Subcutaneous adipose tissue (tissue), 4 donors: Measurements from ENCODE around the gene RDX. TPM values are rescaled to one million over a fixed set of nuclear protein-coding genes. Genes with fewer than 3 reads are reported as not detected.

Source experiments
- total RNA-seq, 4 donors: library from RNA; depleted of rRNA; stranded (reverse); fragments of >200 nt; gene quantifications; one replicate each; pipeline ENCODE4 v1.1.0, GENCODE V29; 2016
- TF ChIP-seq, protein P1 (sequence below): fragments of 450-650 bp; IDR thresholded peaks from one replicate; pipeline ENCODE4 v1.5.1; 2016; ENCODE audit warnings: low read depth, mild to moderate bottlenecking, control low read depth, antibody characterized with exemption, moderate library complexity

Gene RDX
- total RNA-seq, result 100 to 1,000 TPM in 2 of 4 donors, 10 to 100 TPM in 2; 74.9 to 169 (median 106) TPM

DNA sequence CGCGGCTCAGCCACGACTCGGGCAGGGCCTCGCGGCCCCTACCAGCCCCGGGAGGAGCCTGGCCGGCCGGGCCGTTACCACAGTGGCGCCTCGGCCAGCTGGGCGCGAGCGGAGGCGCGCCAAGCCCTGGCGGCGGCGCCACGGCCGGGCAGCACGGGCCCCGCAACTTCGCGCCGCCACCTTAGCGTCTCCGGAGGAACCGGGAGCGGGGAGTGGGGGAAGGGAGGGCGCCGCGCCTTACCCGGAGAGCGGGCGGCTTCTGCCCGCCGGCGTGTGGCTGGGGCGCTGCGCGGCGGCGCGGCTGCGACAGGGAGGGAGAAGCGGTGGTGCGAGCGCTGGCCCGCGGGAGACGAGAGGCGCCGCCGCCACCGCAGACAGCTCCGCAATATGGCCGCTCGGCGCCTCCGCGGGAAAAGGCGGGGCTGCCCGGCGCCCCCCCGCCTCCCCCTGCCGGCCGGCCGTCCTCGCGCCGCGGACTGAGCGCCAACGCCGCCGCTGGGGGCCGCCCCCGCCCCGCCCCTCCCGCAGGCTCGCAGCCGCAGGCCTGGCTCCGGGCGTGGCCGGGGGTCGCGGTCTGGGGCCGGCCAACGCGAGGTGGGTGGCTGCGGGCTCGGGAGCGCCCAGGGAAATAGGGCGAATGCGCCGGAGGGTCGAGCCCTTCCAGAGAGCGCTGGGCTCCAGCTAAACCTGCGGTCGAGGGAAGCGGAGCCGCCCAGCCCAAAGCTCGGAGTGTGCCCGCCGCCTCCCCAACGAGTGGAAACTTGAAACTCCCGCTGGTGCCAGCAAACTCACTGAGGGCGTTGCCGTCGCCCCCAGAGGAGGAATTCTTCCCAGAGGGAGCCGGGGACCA lies at the start of gene RDX:
TSS of gene RDX (minus strand) at position 389 of the 850 bp plus-strand sequence. CDS start 16,922 bp downstream, outside the sequence.
- TF ChIP-seq, protein P1, sequence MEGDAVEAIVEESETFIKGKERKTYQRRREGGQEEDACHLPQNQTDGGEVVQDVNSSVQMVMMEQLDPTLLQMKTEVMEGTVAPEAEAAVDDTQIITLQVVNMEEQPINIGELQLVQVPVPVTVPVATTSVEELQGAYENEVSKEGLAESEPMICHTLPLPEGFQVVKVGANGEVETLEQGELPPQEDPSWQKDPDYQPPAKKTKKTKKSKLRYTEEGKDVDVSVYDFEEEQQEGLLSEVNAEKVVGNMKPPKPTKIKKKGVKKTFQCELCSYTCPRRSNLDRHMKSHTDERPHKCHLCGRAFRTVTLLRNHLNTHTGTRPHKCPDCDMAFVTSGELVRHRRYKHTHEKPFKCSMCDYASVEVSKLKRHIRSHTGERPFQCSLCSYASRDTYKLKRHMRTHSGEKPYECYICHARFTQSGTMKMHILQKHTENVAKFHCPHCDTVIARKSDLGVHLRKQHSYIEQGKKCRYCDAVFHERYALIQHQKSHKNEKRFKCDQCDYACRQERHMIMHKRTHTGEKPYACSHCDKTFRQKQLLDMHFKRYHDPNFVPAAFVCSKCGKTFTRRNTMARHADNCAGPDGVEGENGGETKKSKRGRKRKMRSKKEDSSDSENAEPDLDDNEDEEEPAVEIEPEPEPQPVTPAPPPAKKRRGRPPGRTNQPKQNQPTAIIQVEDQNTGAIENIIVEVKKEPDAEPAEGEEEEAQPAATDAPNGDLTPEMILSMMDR, result no peak

DNA sequence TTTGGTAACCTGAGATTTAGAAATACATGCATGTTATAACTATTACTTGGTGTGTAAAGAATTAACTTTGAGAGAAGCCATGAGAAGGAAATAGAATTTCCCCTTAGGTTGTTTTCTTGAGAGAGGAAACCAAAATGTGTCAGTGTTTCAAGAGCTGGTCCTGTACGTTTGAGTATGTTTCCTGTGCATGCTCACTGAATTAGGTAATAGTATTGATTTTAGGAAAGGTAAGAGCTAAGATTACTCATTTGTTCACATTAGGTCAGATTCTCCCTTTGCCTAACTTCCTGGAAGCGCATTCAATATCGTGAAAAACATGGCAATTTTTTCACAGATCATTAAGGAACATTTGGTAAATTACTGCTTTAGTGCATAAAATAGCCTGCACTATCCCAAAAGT lies 49.3 kb upstream of the RDX start:
- TF ChIP-seq, protein P1, result no peak

DNA sequence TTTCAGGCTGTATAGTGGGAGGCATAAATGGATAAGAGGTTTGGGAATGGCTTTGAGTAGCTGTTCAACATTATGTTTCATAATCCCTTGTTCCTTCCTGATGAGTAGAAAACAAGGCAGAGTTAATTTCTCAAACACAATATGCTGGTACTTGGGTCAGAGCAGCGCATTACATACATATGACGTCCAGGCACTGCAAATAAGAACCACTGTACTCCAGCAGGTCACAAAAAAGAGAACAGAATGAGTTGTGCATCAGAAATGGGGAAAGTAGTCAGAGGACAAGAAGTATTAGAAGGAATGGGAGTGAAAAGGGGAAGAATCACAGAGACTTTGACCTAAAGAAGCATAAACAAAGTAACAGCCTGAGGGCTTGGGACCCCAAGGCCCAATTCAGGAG lies 44.0 kb upstream of the RDX start:
- TF ChIP-seq, protein P1, result no peak

DNA sequence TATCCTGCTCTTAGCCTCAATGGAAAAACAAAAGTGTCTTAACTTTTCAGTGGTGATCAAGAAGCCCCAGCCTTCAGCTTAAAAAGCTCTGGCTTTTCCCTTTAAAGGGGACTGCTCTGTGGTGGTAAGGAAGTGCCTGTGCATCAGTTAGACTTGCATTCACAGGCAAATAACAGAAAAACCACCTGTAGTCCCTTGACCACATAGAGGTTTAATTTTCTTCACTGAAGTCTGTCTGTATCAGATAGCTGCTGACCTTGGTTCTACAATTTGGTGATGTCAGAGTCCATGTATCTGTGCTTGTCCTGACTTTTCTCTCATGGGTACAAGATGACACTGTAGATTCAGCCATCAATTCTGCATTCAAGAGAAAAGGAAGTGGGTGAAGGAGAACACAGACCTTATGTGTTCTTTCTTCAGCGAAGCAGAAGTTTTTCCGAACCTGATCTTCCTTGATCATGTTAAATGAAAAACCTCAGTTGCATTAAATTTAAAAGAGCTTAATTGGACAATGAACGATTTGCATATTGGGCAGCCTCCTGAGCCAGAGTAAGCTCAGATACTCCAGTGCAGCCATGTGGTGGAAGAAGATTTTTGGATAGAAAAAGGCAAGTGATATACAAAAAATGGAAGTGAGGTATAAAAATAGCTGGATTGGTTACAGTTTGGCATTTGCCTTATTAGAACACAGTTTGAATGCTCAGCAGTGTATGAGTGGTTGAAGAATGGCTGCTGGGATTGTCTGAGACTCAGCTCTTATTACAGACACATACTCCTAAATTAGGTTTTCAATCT lies 43.2 kb upstream of the RDX start:
- TF ChIP-seq, protein P1, result no peak

DNA sequence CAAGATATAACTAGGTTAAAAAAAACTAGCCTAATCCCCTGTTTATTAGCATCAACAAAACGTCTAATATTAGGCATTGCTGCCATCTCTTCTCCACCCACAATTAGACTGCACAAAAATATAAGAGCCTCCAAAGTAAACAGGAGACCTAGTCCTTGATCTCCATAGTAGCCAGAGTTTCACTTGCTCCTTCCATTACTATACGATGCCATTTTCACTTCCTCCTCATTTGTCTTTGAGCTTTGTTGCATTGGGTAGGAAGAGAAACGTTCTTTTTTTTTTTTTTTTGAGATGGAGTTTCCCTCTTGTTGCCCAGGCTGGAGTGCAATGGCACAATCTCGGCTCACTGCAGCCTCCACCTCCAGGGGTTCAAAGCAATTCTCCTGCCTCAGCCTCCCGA lies 42.3 kb upstream of the RDX start:
- TF ChIP-seq, protein P1, result no peak

DNA sequence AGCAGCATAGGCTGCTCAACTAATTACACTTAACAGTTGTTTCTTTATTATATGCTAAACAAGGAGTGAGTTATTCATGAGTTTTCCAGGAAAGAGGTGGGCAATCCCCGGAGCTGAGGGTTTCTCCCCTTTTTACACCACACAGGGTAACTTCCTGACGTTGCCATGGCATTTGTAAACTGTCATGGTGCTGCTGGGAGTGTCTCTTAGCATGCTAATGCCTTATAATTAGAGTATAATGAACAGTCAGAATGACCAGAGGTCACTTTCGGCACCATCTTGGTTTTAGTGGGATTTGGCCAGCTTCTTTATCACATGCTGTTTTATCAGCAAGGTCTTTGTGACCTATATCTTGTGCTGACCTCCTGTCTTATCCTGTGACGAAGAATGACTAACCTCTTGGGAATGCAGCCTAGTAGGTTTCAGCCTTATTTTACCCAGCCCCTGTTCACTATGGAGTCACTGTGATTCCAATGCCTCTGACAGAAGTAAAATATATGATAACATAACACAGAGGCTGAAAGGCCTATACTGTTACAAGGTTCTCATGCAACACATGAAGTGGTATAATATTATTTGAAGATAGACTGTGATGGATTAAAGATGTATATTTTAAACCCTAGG lies 41.3 kb upstream of the RDX start:
- TF ChIP-seq, protein P1, result no peak

DNA sequence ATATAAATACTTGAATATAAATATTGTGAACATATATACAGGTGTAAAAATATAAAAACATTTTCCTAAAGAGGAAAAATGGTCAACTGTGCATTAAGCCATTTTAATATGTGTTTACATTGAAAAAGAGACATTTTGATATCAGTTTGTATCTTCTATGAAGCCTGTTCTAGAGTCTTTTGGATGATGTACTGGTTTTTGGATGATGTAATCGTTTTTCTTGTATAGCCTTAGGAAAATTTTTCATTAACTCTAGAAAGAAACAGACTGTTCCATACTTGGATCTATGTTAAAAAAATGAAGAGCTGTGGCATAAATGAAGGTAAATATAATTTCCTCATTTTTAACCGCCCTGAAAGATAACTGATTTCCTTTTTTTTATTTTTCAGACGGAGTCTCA lies 39.6 kb upstream of the RDX start:
- TF ChIP-seq, protein P1, result no peak
